ENCODE results near the gene ANGPT4. TPM values are rescaled to one million over a fixed set of nuclear protein-coding genes. Genes with fewer than 3 reads are reported as not detected.

The ANGPT4 gene
- total and polyA plus RNA-seq, 10 of the 15 experiments (the other 5 are each of a cell fraction or from before 2014, with no cell fraction given): 0.01 to 0.16 TPM; not detected in 8

GRCh38 chr20:953742-954141 lies 37.6 kb upstream of the ANGPT4 start (continued):
- no peak for TF ChIP-seq IRF3 (IDR thresholded peaks at IDR 0.05)

GRCh38 chr20:952196-952795 lies 36.2 kb upstream of the ANGPT4 start:
- ATAC-seq (no peak), FAIRE-seq (no peak), DNase-seq (ENCODE audit: low read depth, low spot score) (no peak)
- Histone ChIP-seq H4K20me1 (ENCODE audit: control insufficient read depth, insufficient read depth) (no peaks in the 10 kb centered on the region), H3K4me2 (ENCODE audit: control insufficient read depth, insufficient read depth) (no peak overlapping the region), H3K4me1 (ENCODE audit: control insufficient read depth, insufficient read depth, low read length) (no peaks in the 10 kb centered on the region), H3K27me3 (replicated peaks in 1 of 2; ENCODE audit: control insufficient read depth in 2 of 2, insufficient read depth in 2 of 2, low read length in 1 of 2) (no peaks in the 10 kb centered on the region; a peak in 1 of 4 replicates), H3K9ac (ENCODE audit: control insufficient read depth, insufficient read depth, low read length) (no peak overlapping the region), H3K4me3 (no peak overlapping the region), H3K27ac (ENCODE audit: control insufficient read depth, insufficient read depth) (no peak overlapping the region), H3K79me2 (ENCODE audit: control insufficient read depth, insufficient read depth, low read length) (no peaks in the 10 kb centered on the region), H2AFZ (ENCODE audit: control insufficient read depth, low read depth, low read length) (no peak overlapping the region), H3K36me3 (ENCODE audit: control insufficient read depth in 2 of 2, insufficient read depth in 2 of 2, low read length in 1 of 2) (no peaks in the 10 kb centered on the region), H3K9me3 (replicated peaks; ENCODE audit: control insufficient read depth, insufficient read depth, low read length) (no peaks in the 10 kb centered on the region)
- no TSS peak for BruUV-seq (replicated peaks)
- intact Hi-C loops (cut with micrococcal nuclease; ENCODE audit: unreplicated experiment): no loop called here
- ChIA-PET RAD21 (ENCODE audit: unreplicated experiment) (no interaction called here), POLR2A (interaction anchor here (0.5 kb wide), 1 partner anchor 60 kb away, joined by 3 read pairs; no protein-coding TSS in a partner anchor), SMC1A (ENCODE audit: uncharacterized antibody, unreplicated experiment) (no interaction called here), CTCF (interaction anchor here (1.1 kb wide), 1 partner anchor 135 kb away, joined by 3 read pairs; no protein-coding TSS in a partner anchor)
- in situ Hi-C loops (cut with MboI): no loop called here
- TF ChIP-seq WRNIP1 (IDR thresholded peaks at IDR 0.05; ENCODE audit: borderline replicate concordance, low read depth, low read length): no peak
- no peak for TF ChIP-seq BACH1 (IDR thresholded peaks at IDR 0.05; ENCODE audit: borderline replicate concordance)
- WGBS (ENCODE audit: insufficient coverage, insufficient replicate concordance, low lambda C conversion rate, missing lambda C conversion rate): 40% methylated on average over 8 of the region's 8 CpGs
